Measurements from ENCODE around the gene HMOX1. TPM values are rescaled to one million over a fixed set of nuclear protein-coding genes. Genes with fewer than 3 reads are reported as not detected.
A peak's percentile ranks its signal among the peaks of the same experiment; 100 is the strongest.

The HMOX1 gene
- total and polyA plus RNA-seq, 2 of the 13 experiments (the other 11 are each of a cell fraction or from before 2014, with no cell fraction given), result 53.6 to 67.4 TPM

DNA sequence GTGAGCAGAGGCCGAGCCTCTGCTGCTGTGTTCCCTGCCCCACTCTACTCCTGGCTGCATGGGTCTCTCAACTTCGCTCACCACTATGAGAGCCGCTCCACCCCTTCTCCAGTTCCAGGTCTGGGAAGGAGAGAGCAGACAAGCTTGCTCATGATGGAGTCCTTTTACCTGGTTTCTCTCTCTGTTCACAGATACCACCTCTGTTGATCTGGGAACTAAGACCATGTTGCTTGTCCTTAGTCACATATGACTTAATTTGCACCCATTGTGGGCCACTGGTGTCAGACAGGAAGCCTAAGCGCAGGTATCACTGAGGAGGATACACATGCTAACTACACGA, 45.9 kb downstream of the HMOX1 start:
- H3K9ac ChIP-seq (ENCODE audit: insufficient read depth, low read depth, low read length), result no peak overlapping the region

DNA sequence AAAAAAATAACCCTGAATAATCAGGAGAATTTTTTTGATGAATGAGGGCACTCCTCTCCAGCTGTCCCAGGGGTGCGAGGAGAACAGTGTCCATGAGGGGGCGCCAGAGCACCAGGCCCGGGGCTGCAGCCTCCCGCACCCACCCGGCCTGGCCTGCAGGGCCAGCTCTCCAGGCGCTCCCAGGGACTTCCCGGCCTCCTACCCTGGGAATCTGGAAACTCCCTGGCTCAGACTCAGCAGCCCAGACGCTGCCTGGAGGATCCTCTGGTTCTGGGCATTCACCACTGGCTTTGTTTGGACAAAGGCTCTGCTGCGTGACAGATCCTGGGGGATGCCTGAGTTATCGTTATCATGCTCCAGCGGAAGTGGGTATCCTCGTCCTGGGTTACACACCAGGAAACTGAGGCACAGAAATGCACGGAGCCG, 50.0 kb downstream of the HMOX1 start:
- Histone ChIP-seq H3K4me2 (ENCODE audit: low read depth, low read length) (no peak overlapping the region), H3K4me3 (replicated peaks in 1 of 3; ENCODE audit: insufficient read depth in 1 of 3, low read depth in 2 of 3, low read length in 3 of 3) (no peak overlapping the region), H3K4me1 (ENCODE audit: insufficient read depth, low read length) (no peaks in the 10 kb centered on the region), H2AFZ (ENCODE audit: low read length) (no peak overlapping the region), H3K79me2 (ENCODE audit: insufficient read depth, low read length) (no peaks in the 10 kb centered on the region), H3K9ac (ENCODE audit: insufficient read depth, low read depth, low read length) (no peak overlapping the region), H3K27ac (ENCODE audit: extremely low read length, insufficient read depth, low read length) (no peak overlapping the region), H3K36me3 (replicated peaks in 1 of 2; ENCODE audit: control insufficient read depth in 1 of 2, insufficient read depth in 2 of 2, low read length in 2 of 2) (peaks cover 4 to 39% of the 10 kb centered on the region in 2 experiments; a peak in 4 of 5 replicates), H4K20me1 (ENCODE audit: insufficient read depth, low read length) (no peaks in the 10 kb centered on the region), H3K27me3 (ENCODE audit: control insufficient read depth in 1 of 2, insufficient read depth in 2 of 2, low read length in 2 of 2) (no peaks in the 10 kb centered on the region), H3K9me3 (ENCODE audit: low read length) (no peaks in the 10 kb centered on the region)
- POLR2A ChIA-PET, result no interaction called here
- peak; percentile 94 for ATAC-seq
- BruUV-seq (replicated peaks), result no TSS peak
- CTCF ChIA-PET (ENCODE audit: low intra/inter-chr PET ratio, low total read pairs), result interaction anchor here (1.9 to 2.3 kb wide), 3 partner anchors 80 to 193 kb away, joined by 8 to 32 read pairs (median 9); no protein-coding TSS in a partner anchor
- in situ Hi-C loops (cut with HindIII; ENCODE audit: extremely low pct_ligation_motif_present, low pct_unique_long_range_greater_than_20kb), result loop anchor here (5.0 to 25.0 kb wide), 2 partner anchors 151 to 306 kb away; no protein-coding TSS in a partner anchor
- WGBS (ENCODE audit: low lambda C conversion rate), result 51% methylated on average over 7 of the region's 14 CpGs
- intact Hi-C loops (cut with micrococcal nuclease; ENCODE audit: unreplicated experiment), result loop anchor here (1.0 to 5.0 kb wide), 2 partner anchors 152 to 191 kb away; no protein-coding TSS in a partner anchor
- peak; percentile 55 for DNase-seq (ENCODE audit: low spot score)
- FAIRE-seq, result no peak
- 0 out of 3 replicates have a peak, but pooled peaks have one; percentile 27 for TF ChIP-seq MXI1 (IDR thresholded peaks at IDR 0.05; ENCODE audit: borderline replicate concordance, low read depth, low read length)
- peak; percentile 24 for TF ChIP-seq YY1 (IDR thresholded peaks at IDR 0.05; ENCODE audit: insufficient read depth, insufficient replicate concordance, low read depth, low read length)
- TF ChIP-seq SMC3 (IDR thresholded peaks at IDR 0.05; ENCODE audit: low read length), result peak; percentile 78
- TF ChIP-seq ZNF333 (CRISPR knock-in tag; IDR thresholded peaks at IDR 0.05; ENCODE audit: borderline replicate concordance), result no peak
- TF ChIP-seq KDM2A (CRISPR knock-in tag; IDR thresholded peaks at IDR 0.05; ENCODE audit: borderline replicate concordance, low read depth), result 0 out of 2 replicates have a peak, but pooled peaks have one; percentile 38
- TF ChIP-seq ZNF761 (CRISPR knock-in tag; conservative IDR thresholded peaks at IDR 0.05), result no peak
- TF ChIP-seq STAG1 (CRISPR knock-in tag; IDR thresholded peaks at IDR 0.05), result peak; percentile 94
- TF ChIP-seq TBP (CRISPR knock-in tag; IDR thresholded peaks at IDR 0.05), result no peak
- peak; percentile 96 for TF ChIP-seq RAD21 (CRISPR knock-in tag; IDR thresholded peaks at IDR 0.05)
- TF ChIP-seq RXRA (CRISPR knock-in tag; IDR thresholded peaks at IDR 0.05), result peak; percentile 32; the same call in 1 of the 2 replicates
- peak; percentile 41 for TF ChIP-seq AGO2 (optimal IDR thresholded peaks at IDR 0.05; ENCODE audit: low read depth, low read length)
- TF ChIP-seq XRCC5 (optimal IDR thresholded peaks at IDR 0.05; ENCODE audit: low read length), result peak; percentile 49
- no peak for TF ChIP-seq SPEN (CRISPR knock-in tag; IDR thresholded peaks at IDR 0.05; ENCODE audit: low read depth)
- TF ChIP-seq ZNF224 (CRISPR knock-in tag; IDR thresholded peaks at IDR 0.05), result no peak
- 0 out of 2 replicates have a peak, but pooled peaks have one; percentile 25 for TF ChIP-seq ZFY (CRISPR knock-in tag; IDR thresholded peaks at IDR 0.05)
- TF ChIP-seq ZNF232 (CRISPR knock-in tag; IDR thresholded peaks at IDR 0.05; ENCODE audit: borderline replicate concordance), result 0 out of 2 replicates have a peak, but pooled peaks have one; percentile 41
- no peak for TF ChIP-seq HNRNPH1 (optimal IDR thresholded peaks at IDR 0.05; ENCODE audit: low read depth, low read length)

More for the DNA sequence above, 45.9 kb downstream of the HMOX1 start:
- Histone ChIP-seq H3K27ac (ENCODE audit: extremely low read length, insufficient read depth, low read length) (no peak overlapping the region), H3K36me3 (replicated peaks in 1 of 2; ENCODE audit: control insufficient read depth in 1 of 2, insufficient read depth in 2 of 2, low read length in 2 of 2) (peaks cover 13 to 53% of the 10 kb centered on the region in 2 experiments), H3K27me3 (ENCODE audit: control insufficient read depth in 1 of 2, insufficient read depth in 2 of 2, low read length in 2 of 2) (no peaks in the 10 kb centered on the region), H3K9me3 (ENCODE audit: low read length) (no peaks in the 10 kb centered on the region), H3K4me2 (ENCODE audit: low read depth, low read length) (no peak overlapping the region), H2AFZ (ENCODE audit: low read length) (no peak overlapping the region), H3K4me1 (ENCODE audit: insufficient read depth, low read length) (no peaks in the 10 kb centered on the region), H4K20me1 (ENCODE audit: insufficient read depth, low read length) (no peaks in the 10 kb centered on the region), H3K79me2 (ENCODE audit: insufficient read depth, low read length) (no peaks in the 10 kb centered on the region), H3K4me3 (replicated peaks in 1 of 3; ENCODE audit: insufficient read depth in 1 of 3, low read depth in 2 of 3, low read length in 3 of 3) (no peak overlapping the region)
- no peak for ATAC-seq
- DNase-seq (ENCODE audit: low spot score), result no peak
- TF ChIP-seq ZNF441 (CRISPR knock-in tag; IDR thresholded peaks at IDR 0.05; ENCODE audit: borderline replicate concordance) (no peak), NBN (conservative IDR thresholded peaks at IDR 0.05) (no peak), MED13 (CRISPR knock-in tag; IDR thresholded peaks at IDR 0.05) (no peak)
- TF ChIP-seq, protein P1, sequence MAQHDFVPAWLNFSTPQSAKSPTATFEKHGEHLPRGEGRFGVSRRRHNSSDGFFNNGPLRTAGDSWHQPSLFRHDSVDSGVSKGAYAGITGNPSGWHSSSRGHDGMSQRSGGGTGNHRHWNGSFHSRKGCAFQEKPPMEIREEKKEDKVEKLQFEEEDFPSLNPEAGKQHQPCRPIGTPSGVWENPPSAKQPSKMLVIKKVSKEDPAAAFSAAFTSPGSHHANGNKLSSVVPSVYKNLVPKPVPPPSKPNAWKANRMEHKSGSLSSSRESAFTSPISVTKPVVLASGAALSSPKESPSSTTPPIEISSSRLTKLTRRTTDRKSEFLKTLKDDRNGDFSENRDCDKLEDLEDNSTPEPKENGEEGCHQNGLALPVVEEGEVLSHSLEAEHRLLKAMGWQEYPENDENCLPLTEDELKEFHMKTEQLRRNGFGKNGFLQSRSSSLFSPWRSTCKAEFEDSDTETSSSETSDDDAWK (CRISPR knock-in tag; IDR thresholded peaks at IDR 0.05), result no peak
- WGBS (ENCODE audit: low lambda C conversion rate), result 88% methylated on average over 5 of the region's 5 CpGs
- intact Hi-C loops (cut with micrococcal nuclease; ENCODE audit: unreplicated experiment) (loop anchor here (5.0 kb wide), 1 partner anchor 74 kb away; no protein-coding TSS in a partner anchor), in situ Hi-C loops (cut with HindIII; ENCODE audit: extremely low pct_ligation_motif_present, low pct_unique_long_range_greater_than_20kb) (loop anchor here (25.0 kb wide), 1 partner anchor 311 kb away; no protein-coding TSS in a partner anchor)
- no peak for FAIRE-seq
- CTCF ChIA-PET (ENCODE audit: low intra/inter-chr PET ratio, low total read pairs), result no interaction called here
- POLR2A ChIA-PET, result no interaction called here
- no TSS peak for BruUV-seq (replicated peaks)
